ENCODE results near the gene SELENOM. TPM values are rescaled to one million over a fixed set of nuclear protein-coding genes. Genes with fewer than 3 reads are reported as not detected.

SELENOM gene
- total RNA-seq, 1 donor from 2014 or later: 238 TPM

- DNase-seq (ENCODE audit: low read depth): no peak
These were observed 15.2 kb downstream of the SELENOM start for GRCh38 chr22:31092161-31092560.

GRCh38 chr22:31091106-31091975, 16.0 kb downstream of the SELENOM start:
- no peak for DNase-seq (ENCODE audit: low read depth)

GRCh38 chr22:31090217-31091085, 16.9 kb downstream of the SELENOM start:
- DNase-seq (ENCODE audit: low read depth): no peak

GRCh38 chr22:31089160-31090100, 17.9 kb downstream of the SELENOM start:
- DNase-seq (ENCODE audit: low read depth): peak; percentile 54

DNA sequence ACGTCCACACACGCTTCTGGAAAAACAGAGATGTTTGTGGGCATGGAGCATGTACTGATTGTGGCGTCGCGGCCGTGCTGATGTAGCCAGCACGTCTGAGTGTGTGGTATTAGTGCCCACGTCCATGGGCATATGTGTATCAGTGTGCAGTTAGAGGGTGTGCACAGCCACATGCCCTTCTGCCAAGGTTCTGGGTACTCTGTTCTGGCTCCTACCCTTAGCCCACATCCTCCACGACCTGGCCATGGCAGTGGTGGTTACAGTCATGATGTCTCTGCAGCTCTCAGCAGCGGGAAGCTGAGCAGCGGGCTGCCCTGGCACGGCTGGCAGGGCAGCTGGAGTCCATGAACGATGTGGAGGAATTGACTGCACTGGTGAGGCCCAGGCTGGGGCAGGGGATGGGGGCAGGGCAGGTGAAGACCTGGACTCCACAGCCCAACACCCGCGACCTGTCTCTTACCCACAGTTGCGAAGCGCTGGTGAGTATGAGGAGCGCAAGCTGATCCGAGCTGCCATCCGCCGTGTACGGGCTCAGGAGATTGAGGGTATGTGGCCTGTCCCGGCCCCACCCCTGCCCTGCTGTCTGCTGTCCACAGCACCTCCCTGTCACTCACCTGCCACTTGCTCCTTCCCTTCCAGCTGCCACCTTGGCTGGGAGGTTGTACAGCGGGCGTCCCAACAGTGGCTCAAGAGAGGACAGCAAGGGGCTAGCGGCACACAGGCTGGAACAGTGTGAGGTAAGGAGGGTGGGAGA, 19.0 kb downstream of the SELENOM start:
- DNase-seq (ENCODE audit: low read depth): no peak

GRCh38 chr22:31087744-31088215, 19.6 kb downstream of the SELENOM start:
- no peak for DNase-seq (ENCODE audit: low read depth)

- peak; percentile 68 for DNase-seq (ENCODE audit: low read depth)
These were observed 20.6 kb downstream of the SELENOM start for GRCh38 chr22:31086703-31087330.

- DNase-seq (ENCODE audit: low read depth): no peak
These were observed 21.4 kb downstream of the SELENOM start for GRCh38 chr22:31085928-31086327.

DNA sequence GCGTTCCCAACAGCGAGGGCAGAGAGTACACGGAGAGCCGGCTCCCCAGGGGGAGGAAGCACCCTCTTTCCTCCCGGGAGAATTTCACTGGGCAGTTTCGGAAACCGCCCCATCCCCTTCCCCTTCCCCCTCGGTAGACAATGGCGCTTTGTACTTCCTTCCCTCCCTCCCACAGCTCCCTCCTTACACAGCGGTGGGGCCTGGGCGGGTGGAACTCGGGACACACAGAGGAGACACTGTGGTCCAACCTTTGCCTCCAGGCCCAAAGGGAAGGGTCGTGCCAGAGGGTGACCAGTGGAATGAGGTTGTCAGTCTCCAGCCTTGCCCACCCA, 21.9 kb downstream of the SELENOM start:
- DNase-seq (ENCODE audit: low read depth): no peak

- peak; percentile 95 for DNase-seq (ENCODE audit: low read depth)
These were observed 22.4 kb downstream of the SELENOM start for GRCh38 chr22:31084811-31085492.

DNA sequence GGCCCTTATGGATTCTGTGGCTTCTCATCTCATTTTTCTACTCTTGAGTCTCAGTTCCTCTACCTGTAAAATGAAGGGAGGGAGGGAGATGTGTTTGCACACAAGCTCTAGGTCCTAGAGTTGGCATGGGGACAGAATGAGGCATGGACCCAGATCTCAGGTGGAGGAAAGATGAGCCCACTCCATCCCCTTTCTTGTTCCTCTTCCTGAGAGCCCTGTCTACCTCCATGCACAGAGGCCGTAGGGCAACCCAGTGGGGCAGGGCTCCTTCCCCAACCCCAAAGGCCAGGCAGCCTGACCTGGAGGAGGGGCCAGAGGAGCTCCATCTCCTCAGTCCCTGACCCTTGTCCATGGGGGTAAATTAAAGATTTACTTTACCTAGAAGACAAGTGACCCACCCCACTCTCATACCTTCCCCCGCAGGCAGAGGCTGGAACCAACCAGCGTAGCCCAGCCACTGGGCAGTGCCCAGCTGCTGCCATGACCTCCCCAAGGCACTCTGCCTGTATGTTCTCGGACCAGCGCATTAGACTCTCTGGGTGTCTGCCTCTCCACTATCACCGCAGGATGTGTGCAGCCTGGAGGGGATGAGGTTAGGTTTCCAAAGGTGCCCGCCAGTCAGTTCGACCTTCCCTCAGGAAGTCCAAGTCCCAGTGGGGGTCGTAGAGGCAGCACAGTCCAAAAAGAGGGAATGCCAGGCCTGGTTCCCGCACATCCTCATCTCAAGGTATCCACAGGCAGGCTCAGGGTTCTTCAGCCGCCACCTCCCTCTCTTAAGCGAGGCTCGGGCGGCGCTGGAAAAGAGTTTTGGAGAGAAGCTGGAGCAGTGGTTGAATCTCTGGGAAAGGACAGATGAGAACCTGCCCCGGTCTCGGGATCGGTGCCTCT, 23.2 kb downstream of the SELENOM start:
- DNase-seq (ENCODE audit: low read depth): peak; percentile 55

DNA sequence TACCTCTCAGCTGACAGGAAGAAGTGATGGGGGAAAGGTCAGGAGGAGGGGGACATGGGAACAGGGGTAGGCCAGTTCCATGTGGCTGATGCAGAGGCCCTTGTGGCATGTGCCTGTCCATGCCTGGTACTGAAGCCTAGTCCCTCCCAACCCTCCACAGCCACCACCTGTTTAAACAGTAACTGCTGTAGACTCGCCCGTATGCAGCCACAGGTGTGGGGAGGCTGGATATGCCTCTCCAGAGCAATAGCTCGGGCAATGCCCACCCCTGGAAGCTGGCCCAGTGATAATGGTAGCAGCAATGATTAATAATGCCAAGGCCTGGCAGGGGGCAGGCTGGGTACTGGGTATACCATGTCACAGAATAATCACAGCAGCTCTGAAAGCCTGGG, 24.0 kb downstream of the SELENOM start:
- peak; percentile 78 for DNase-seq (ENCODE audit: low read depth)

DNA sequence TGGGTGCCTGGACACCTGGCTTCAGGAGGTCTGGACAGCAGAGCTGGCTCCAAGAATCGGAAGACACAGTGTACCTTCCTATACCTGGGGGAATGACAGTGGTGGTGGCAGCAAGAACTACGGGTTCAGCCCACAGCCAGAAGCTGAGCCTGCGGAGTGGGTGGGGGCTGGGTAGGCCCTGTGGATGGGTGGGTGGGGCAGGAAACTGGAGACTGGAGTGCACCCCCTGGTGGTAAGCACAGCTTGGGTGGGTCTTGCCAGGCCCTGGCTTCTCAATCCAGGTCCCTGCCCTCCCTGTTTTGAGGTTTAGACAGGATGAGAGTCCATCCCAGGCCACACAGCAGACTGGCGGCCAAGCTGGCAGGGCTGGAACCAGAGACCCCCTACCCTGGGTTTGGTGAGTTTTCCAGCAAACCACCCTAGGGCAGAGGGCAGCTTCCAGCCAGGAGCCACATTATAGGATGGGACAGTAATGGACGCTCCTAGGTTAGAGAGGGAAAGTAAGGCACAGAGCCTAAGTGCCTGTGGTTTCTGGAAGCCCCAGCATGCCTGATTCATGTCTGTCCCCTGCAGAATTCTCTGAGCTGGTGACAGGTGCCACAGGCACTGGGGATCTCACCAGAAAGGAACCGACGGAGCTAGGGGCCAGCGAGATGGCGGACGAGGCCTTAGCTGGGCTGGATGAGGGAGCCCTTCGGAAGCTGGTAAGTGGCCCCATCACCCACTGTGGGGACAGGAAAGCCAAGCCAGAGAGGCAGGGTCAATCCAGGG, 24.6 kb downstream of the SELENOM start:
- peak; percentile 92 for DNase-seq (ENCODE audit: low read depth)

- peak; percentile 29 for DNase-seq (ENCODE audit: low read depth)
These were observed 25.3 kb downstream of the SELENOM start for GRCh38 chr22:31081963-31082605.

- peak; percentile 94 for DNase-seq (ENCODE audit: low read depth)
These were observed 26.3 kb downstream of the SELENOM start, which contains the start of gene SMTN for GRCh38 chr22:31080848-31081649. Gene SMTN (plus strand): TSS chr22:31081318. CDS start chr22:31083259, 1,941 bp downstream.

All from myocyte (in vitro differentiated cells).